Measurements from ENCODE around the gene NEXMIF. TPM values are rescaled to one million over a fixed set of nuclear protein-coding genes. Genes with fewer than 3 reads are reported as not detected.

Gene NEXMIF
- total and polyA plus RNA-seq, 2 of the 8 experiments (the other 6 are each of a cell fraction or from before 2014, with no cell fraction given) = 0.18 to 0.73 TPM

DNA sequence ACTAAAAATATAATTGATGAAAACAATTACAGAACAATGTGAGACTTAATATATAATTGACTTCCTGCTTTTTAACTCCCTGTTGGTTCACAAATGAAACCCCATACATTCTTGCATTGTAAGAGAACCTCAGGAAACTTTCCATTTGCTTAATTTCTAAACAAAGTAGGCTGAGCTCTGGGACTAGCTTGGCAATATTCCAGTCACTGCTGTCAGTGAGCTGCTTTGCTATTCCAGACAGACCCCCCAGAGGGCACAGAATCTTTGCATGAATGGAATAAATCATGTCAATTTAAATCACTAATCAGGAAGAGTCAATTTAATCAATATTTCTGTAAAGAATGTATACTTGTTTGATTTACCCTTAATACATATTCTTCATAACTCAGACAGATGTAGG lies 110.6 kb downstream of the NEXMIF start (continued):
- TF ChIP-seq CHD7 (IDR thresholded peaks at IDR 0.05; ENCODE audit: insufficient replicate concordance, low read length) (no peak), CREB1 (IDR thresholded peaks at IDR 0.05) (no peak)
